OCI-LY1 (cell line): ENCODE measurements around the gene RNFT2.

Experiments used
- CTCF ChIP-seq: fragments of 200-600 bp; sonication (generic), shearing (Covaris generic); IDR thresholded peaks from 2 replicates; pipeline ENCODE4 v1.5.1; 2017; ENCODE audit warnings: mild to moderate bottlenecking, antibody characterized with exemption, low read length, moderate library complexity, mixed read lengths
- EZH2 ChIP-seq: fragments of 200-600 bp; sonication (generic), shearing (Covaris generic); IDR thresholded peaks from 2 replicates; pipeline ENCODE4 v1.8.0; 2017; ENCODE audit warnings: borderline replicate concordance, mixed run types, mild to moderate bottlenecking, antibody characterized with exemption, low read length, moderate library complexity, mixed read lengths

GRCh38 chr12:116707751-116708150 lies 30.4 kb upstream of the RNFT2 start:
- TF ChIP-seq EZH2 (no peak), CTCF (no peak)
